ENCODE results near the gene PLEKHH2.
"Not testable (repeated sequence)": the region's sequence is repeated elsewhere in the genome, so short reads cannot be mapped to it uniquely, and the experiment has no call there.

The PLEKHH2 gene

DNA sequence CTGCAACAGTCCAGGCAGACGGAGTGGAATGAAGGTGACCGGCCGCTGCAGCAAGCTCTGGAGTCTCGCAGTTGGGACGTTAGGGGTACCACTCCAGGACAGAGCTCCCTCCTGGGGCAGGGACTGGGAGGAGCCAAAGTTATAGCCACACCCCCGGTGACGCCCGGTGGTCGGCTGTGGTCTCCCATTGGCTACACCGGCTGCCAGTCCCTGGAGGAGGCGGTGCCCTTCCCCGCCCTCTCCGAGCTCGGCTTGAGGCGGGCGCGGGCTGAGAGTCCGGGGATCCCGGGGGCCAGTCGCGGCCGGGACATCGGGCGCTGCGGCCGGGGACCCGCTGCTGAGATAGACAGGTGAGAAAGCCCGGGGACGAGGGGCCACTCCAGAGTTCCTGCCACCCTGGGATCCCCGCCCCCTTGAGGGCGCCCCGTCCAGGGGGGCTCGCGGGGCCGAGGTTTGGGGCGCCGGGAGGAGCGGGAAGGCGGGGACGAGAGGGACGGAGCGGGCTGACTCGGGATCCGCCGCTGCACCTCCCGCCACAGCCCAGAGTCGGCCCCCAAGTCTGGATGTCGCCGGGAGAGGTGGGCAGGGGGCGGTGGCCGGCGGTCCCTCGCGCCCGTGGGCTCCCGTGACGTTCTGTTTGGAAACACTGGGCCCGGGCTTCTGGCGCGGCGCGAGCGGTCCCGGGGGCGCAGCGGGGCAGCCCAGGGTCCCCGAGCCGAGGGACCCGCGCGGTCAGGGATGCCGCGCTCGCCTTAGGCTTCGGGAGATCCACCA, at the start of gene PLEKHH2:
PLEKHH2 (plus strand) TSS at position 231 of the 774 bp plus-strand sequence. CDS start 7,414 bp downstream, outside the sequence.
- DNase-seq, result peak; percentile 80

GRCh38 chr2:43592443-43592842, 44.6 kb upstream of the PLEKHH2 start:
- DNase-seq, result no peak

GRCh38 chr2:43593254-43593653, 43.8 kb upstream of the PLEKHH2 start:
- no peak for DNase-seq

- no peak for DNase-seq
Observed at GRCh38 chr2:43594875-43595274, 42.2 kb upstream of the PLEKHH2 start.

DNA sequence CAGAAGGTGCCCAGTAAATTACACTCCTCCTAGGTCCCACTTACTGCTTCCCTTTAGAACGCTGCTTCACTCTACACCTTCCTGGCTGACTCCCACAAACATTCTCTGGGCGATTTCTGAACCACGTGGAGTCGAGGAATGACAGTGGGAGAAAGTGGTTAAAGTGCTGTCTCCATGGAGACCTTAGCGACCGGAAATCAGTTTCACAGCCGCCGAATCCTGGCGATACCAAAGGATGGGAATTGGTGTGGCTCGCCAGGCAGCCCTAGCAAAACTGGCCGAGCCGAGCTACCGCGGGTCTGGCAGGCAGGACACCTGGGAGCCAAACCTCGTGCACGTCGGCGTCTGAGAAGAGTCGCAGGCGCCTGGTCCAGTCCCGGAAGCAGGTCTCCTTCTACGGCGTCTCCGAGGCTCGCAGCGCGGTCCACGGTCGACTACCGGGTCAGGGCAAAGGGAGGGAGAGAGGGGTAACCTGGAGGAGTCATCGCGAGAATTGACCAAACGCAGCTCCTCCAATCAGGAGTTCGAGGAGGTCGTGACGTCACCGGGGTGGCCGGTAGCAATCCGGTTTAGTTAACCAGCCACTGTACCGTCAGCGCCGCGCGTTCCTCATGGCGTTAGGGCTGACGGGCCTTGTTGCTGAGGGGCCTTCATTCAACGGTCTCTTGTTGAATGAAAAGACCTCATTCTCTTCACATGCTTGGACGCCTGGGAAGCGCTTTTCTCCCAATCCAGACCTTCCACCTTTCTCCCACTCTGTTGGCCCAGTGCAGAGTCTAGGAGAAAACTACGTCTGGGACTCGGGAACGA, 41.3 kb upstream of the PLEKHH2 start, which contains the start of gene THADA:
THADA (minus strand) TSS at position 436 of the 810 bp plus-strand sequence. CDS start 3,646 bp downstream, outside the sequence.
- peak; percentile 99 for DNase-seq

DNA sequence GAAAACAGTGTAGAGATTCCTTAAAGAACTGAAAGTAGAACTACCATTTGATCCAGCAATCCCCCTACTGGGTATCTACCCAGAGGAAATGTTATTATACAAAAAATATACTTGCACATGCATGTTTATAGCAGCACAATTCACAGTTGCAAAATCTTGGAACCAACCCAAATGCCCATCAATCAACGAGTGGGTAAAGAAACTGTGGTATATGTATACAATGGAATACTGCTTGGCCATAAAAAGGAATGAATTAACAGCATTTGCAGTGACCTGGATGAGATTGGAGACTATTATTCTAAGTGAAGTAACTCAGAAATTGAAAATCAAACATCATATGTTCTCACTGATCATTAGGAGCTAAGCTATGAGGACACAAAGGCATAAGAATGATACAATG, 36.5 kb upstream of the PLEKHH2 start:
- not testable (repeated sequence) for DNase-seq

GRCh38 chr2:43604674-43605073, 32.4 kb upstream of the PLEKHH2 start:
- DNase-seq, result no peak

DNA sequence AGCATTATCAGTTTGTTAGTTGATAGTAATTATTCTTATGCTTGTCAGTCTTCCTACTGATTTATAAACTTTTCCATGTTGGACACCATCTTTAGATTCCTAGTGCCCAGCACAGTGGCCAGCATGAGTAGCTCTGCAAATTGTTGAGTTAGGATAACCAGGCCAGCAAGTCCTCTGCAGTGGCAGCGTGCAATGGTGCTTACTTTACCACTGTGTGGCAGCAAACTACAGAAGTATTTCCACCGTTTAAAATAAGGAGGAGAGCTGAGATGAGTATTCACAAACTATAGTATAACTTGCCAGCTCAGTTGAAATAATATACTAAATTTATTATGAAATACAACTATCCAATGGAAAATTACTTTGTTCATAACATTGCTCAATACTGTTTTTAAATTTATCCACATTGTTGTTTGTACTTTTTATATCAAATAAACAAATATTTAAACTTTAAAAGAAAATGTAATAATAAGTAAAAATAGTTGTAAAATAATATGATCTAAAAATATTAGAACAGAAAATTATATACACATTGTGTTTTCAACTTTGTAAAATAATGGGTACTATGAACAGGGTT, 31.9 kb upstream of the PLEKHH2 start:
- peak; percentile 55 for DNase-seq

DNA sequence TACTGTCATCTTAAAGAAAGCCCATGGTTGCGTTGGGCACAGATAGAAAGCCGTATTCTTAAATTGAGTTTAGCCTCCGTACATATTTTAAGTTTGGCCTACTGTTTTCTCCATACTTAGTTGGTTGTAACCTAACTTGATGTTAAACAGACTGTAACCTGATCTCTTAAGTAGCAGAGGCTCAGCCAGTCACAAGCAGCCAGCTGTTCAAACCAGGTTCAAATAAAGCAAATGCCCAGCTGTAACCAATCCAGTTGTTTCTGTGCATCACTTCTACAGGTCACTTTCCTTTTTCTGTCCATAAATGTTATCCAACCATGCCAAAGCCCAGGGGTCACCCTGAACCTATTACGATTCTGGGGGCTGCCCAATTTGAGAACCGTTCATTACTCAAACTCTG, 31.2 kb upstream of the PLEKHH2 start:
- DNase-seq, result peak; percentile 7

- DNase-seq, result peak; percentile 36
Observed at GRCh38 chr2:43609290-43609918, 27.7 kb upstream of the PLEKHH2 start.

GRCh38 chr2:43610361-43610760, 26.7 kb upstream of the PLEKHH2 start:
- DNase-seq, result no peak

DNA sequence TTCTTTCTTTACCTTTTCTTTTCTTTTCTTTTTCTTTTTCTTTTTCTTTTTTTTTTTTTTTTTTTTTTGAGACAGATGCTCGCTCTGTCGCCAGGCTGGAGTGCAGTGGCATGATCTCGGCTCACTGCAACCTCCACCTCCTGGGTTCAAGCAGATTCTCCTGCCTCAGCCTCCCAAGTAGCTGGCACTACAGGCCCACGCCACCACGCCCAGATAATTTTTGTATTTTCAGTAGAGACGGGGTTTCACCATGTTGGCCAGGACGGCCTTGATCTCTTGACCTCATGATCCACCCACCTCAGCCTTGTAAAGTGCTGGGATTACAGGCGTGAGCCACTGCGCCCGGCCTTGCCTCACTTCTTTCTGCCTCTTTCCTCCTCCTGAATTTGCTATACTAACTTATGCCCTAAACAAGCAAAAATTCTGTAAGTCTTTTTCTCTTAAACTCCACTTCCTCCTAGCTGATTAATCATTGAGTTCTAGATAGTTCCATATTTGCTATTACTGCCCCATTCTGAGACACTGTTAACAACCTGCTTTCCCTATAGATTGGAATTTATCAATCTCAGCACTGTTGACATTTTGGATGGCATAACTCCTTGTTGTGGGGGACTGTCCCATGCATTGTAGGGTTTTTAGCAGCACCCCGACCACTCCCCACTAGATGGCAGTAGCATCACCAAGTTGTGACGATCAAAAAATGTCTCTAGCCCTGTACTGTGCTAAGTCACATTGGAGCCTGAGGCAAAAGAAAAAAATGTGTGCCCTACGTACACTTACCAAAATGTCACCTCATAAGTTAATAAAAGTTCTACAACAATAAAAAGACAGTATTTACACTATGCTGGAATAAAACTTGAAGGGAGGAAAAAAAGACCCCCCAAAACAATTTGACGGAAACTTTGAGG, 24.8 kb upstream of the PLEKHH2 start:
- DNase-seq, result peak; percentile 64

GRCh38 chr2:43612944-43613343, 24.1 kb upstream of the PLEKHH2 start:
- DNase-seq, result no peak

DNA sequence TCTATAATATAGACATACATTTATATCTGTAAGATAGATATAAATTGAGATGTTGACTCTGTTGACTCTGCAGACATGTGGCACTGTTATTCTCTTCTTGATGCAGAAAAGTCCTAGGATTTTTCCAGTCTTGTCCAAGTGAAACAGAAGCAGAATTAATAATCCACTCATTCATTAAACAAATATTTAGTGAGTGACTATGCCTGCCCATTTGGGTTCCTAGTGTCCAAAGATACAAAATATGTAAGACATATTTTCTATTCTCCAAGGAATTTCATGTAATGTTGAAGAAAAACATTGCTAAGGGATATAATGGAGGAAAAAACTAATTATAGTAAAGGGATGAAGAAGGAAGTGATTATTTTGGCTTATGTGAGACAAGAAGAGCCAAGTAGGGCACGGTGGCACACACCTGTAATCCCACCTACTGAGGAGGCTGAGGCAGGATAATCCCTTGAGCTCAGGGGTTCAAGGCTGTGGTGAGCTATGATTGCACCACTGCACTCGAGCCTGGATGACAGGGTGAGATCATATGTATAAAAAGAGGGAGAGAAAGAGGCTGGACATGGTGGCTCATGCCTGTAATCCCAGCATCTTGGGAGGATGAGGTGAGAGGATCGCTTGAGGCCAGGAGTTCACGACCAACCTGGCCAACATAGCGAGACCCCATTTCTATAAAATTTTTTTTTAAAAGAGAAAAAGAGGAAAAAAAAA, 19.9 kb upstream of the PLEKHH2 start:
- no peak for DNase-seq

- DNase-seq, result no peak
Observed at GRCh38 chr2:43619511-43619910, 17.5 kb upstream of the PLEKHH2 start.

GRCh38 chr2:43622931-43623451, 14.1 kb upstream of the PLEKHH2 start:
- no peak for DNase-seq

DNA sequence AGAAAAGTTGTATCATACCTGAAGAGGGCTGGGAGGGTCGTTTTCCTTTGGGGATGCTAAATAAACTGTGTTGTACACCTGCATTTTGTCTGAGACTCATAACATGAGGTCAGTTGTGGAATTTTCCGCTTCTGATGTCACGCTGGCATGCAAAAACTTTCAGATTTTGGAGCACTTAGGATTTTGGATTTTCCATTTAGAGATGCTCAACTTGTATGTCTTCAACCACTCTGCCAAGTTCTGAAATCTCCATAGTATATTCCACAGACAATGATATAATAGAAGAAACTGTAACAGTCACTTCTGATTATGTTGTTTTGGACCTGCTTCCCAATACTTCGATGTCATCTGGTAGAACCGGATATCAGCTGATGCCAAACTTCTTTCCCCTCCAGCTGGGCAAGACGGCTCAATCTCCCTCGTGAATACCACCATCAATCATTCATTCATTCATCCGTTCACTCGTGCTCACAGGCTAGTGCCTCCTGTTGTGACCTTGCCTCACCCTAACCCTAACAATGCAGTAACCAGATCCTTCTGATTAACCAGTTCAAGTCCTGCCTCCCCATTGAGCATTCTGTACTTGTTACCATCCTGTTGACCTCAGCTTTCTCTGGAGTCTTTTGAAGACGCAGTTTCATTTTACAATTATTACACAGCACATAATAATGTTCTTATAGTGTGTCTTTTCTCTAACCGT, 5.3 kb upstream of the PLEKHH2 start:
- DNase-seq, result no peak

- peak; percentile 51 for DNase-seq
Observed at GRCh38 chr2:43634604-43635306, 2.3 kb upstream of the PLEKHH2 start.

GRCh38 chr2:43636153-43636552, 907 bp upstream of the PLEKHH2 start:
- not testable (repeated sequence) for DNase-seq

DNA sequence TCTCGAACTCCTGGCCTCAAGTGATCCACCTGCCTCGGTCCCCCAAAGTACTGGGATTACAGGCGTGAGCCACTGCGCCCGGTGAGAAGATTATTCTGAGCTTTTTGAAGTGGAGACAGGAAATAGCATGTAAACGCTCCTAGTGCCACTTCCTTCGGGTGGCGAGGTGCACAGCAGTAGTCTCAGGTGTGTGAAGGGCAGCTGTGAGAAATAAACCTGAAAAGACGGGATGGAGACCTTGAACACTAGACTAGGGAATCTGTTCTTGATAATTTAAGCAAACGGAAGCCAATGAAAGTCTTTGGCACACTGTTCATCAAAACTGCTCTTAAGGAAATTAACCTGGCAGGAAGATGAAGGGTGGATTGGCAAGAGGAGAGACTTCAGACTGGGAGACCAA, 439 bp upstream of the PLEKHH2 start:
- no peak for DNase-seq

All from HCEC 1CT (cell line).